Breast epithelium (tissue), 3 donors: ENCODE measurements around the gene AMZ1.

Experiments
- CTCF ChIP-seq, 3 donors: fragments of 450-650 bp; IDR thresholded peaks; one replicate each; pipeline ENCODE4 v1.5.1; 2016 to 2017; ENCODE audit warnings: antibody characterized with exemption in 3 of 3, mild to moderate bottlenecking in 3 of 3, moderate library complexity in 3 of 3
- POLR2A ChIP-seq: fragments of 450-650 bp; IDR thresholded peaks from one replicate; pipeline ENCODE4 v1.6.1; 2016; ENCODE audit warnings: antibody characterized with exemption, mild to moderate bottlenecking, moderate library complexity

DNA sequence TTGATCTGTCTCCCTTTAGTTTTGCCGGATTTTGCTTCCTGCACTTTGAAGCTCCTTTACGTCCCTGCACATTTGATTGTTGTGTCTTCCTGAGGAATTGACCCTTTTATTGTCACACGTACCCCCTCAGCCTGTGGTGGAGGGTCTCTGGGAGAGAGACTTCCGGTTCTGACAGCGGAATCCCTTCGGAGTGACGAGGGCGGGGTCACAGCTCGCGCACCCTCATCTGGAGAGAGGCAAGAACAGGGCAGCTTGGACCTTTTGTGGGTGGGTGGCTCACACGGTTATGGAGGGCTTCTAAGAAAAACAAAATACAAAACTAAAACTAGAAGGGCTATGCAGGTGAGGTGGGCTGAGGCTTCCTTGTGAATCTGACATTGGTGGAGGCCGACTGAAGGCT is 26.0 kb downstream of the AMZ1 start:
- no peak for TF ChIP-seq CTCF (IDR thresholded peaks at IDR 0.05)
- TF ChIP-seq POLR2A = no peak
